IMR-90 (cell line): ENCODE measurements around the gene TASP1. TPM values are rescaled to one million over a fixed set of nuclear protein-coding genes. Genes with fewer than 3 reads are reported as not detected.
"Not testable (repeated sequence)": the region's sequence is repeated elsewhere in the genome, so short reads cannot be mapped to it uniquely, and the experiment has no call there.

Source experiments
- ATAC-seq: fragments of 200-7000 bp; cut with Tn5 transposase; 2 replicates; pipeline ENCODE4 v1.9.1; 2020; ENCODE audit warnings: low read depth, mild to moderate bottlenecking, moderate library complexity
- BruUV-seq: library from RNA; stranded (reverse); fragments of 400-500 nt; replicated peaks from 2 replicates; lab custom pipeline; 2021; lab: Mats Ljungman, UMichigan
- CTCF ChIA-PET: fragments of 300-600 bp; formaldehyde crosslinking; extraction: SDS; loops from one replicate; lab custom pipeline; 2021; ENCODE audit warnings: antibody characterized with exemption; lab: Yijun Ruan, JAX
- POLR2A ChIA-PET: fragments of 300-600 bp; sonication (Branson Sonifier 250); formaldehyde crosslinking; loops from one replicate; lab custom pipeline; 2022; ENCODE audit warnings: antibody characterized with exemption; ENCODE audit not compliant: unreplicated experiment; lab: Charles Lee
- DNase-seq: peaks from one replicate; pipeline ENCODE4 v3.0.0; 2013
- H2AFZ ChIP-seq: replicated peaks from 2 replicates; pipeline ENCODE3; 2013; ENCODE audit warnings: low read length, mild to moderate bottlenecking; ENCODE audit not compliant: poor library complexity
- H2AK5ac ChIP-seq: 2 replicates; pipeline ENCODE4 v1.6.1; 2013; ENCODE audit warnings: low read depth, low read length, inconsistent platforms
- H2AK9ac ChIP-seq: replicated peaks from 2 replicates; pipeline ENCODE3; 2013; ENCODE audit warnings: mild to moderate bottlenecking, low read depth, low read length, moderate library complexity; ENCODE audit not compliant: poor library complexity
- H2BK120ac ChIP-seq: 2 replicates; pipeline ENCODE4 v1.6.1; 2013; ENCODE audit warnings: low read depth, low read length, inconsistent platforms
- H2BK15ac ChIP-seq: 3 replicates; pipeline ENCODE4 v1.6.1; 2013; ENCODE audit warnings: low read depth, low read length, inconsistent platforms
- H2BK20ac ChIP-seq: 2 replicates; pipeline ENCODE4 v1.6.1; 2013; ENCODE audit warnings: low read depth, mild to moderate bottlenecking, inconsistent platforms, low read length, moderate library complexity
- H2BK5ac ChIP-seq: 2 replicates; pipeline ENCODE4 v1.6.1; 2013; ENCODE audit warnings: mild to moderate bottlenecking, low read depth, low read length, inconsistent platforms; ENCODE audit not compliant: poor library complexity, severe bottlenecking
- H3K14ac ChIP-seq: replicated peaks from 2 replicates; pipeline ENCODE4 v1.6.1; 2013; ENCODE audit warnings: low read depth, low read length, inconsistent platforms
- H3K18ac ChIP-seq: 2 replicates; pipeline ENCODE4 v1.6.1; 2013; ENCODE audit warnings: low read depth, low read length, control low read depth
- H3K23ac ChIP-seq: 2 replicates; pipeline ENCODE4 v1.6.1; 2013; ENCODE audit warnings: low read depth, low read length, inconsistent platforms
- H3K27ac ChIP-seq: 2 replicates; pipeline ENCODE4 v1.5.1; 2013; ENCODE audit warnings: mild to moderate bottlenecking, control low read depth, low read length; ENCODE audit not compliant: insufficient read depth
- H3K27me3 ChIP-seq: 2 replicates; pipeline ENCODE4 v1.6.1; 2013; ENCODE audit warnings: low read length; ENCODE audit not compliant: control insufficient read depth, insufficient read depth
- H3K36me3 ChIP-seq: 2 replicates; pipeline ENCODE4 v1.6.1; 2013; ENCODE audit warnings: low read length, mixed read lengths; ENCODE audit not compliant: control insufficient read depth, insufficient read depth
- H3K4ac ChIP-seq: 2 replicates; pipeline ENCODE4 v1.6.1; 2013; ENCODE audit warnings: low read depth, low read length, inconsistent platforms
- H3K4me1 ChIP-seq: 2 replicates; pipeline ENCODE4 v1.6.1; 2013; ENCODE audit warnings: low read length, mixed read lengths; ENCODE audit not compliant: control insufficient read depth, insufficient read depth
- H3K4me2 ChIP-seq: 2 replicates; pipeline ENCODE4 v1.6.1; 2013; ENCODE audit warnings: low read depth, mild to moderate bottlenecking, control low read depth, low read length, moderate library complexity
- H3K4me3 ChIP-seq: 2 replicates; pipeline ENCODE4 v1.5.1; 2013; ENCODE audit warnings: low read depth, mild to moderate bottlenecking, control low read depth, low read length, moderate library complexity; ENCODE audit not compliant: insufficient read depth
- H3K56ac ChIP-seq: 2 replicates; pipeline ENCODE4 v1.6.1; 2013; ENCODE audit warnings: low read length, inconsistent platforms; ENCODE audit not compliant: insufficient read depth; ENCODE audit errors: extremely low read depth
- H3K79me1 ChIP-seq, 2 experiments: 2 replicates each; pipeline ENCODE4 v1.6.1; 2013; ENCODE audit warnings: low read length in 2 of 2, inconsistent platforms in 1 of 2, low read depth in 1 of 2
- H3K9ac ChIP-seq: 2 replicates; pipeline ENCODE4 v1.6.1; 2013; ENCODE audit warnings: low read depth, low read length, control low read depth
- H3K9me1 ChIP-seq: 2 replicates; pipeline ENCODE4 v1.6.1; 2013; ENCODE audit warnings: low read length, inconsistent platforms; ENCODE audit not compliant: insufficient read depth
- H3K9me3 ChIP-seq: 2 replicates; pipeline ENCODE4 v1.6.1; 2013; ENCODE audit warnings: low read length; ENCODE audit not compliant: control insufficient read depth, insufficient read depth
- H4K20me1 ChIP-seq: 2 replicates; pipeline ENCODE4 v1.6.1; 2013; ENCODE audit warnings: low read length, inconsistent platforms; ENCODE audit not compliant: insufficient read depth
- H4K5ac ChIP-seq: 2 replicates; pipeline ENCODE4 v1.6.1; 2013; ENCODE audit warnings: mild to moderate bottlenecking, low read depth, low read length, control low read depth
- H4K8ac ChIP-seq, 2 experiments: 2 replicates each; pipeline ENCODE4 v1.6.1; 2013; ENCODE audit warnings: low read depth in 2 of 2, low read length in 2 of 2, control low read depth in 1 of 2, inconsistent platforms in 1 of 2
- H4K91ac ChIP-seq: 2 replicates; pipeline ENCODE4 v1.6.1; 2013; ENCODE audit warnings: low read depth, low read length, inconsistent platforms; ENCODE audit not compliant: insufficient read depth
- MAFK ChIP-seq: IDR thresholded peaks from 2 replicates; pipeline ENCODE4 v1.6.1; 2012; ENCODE audit warnings: low read depth, low read length, improper control_type of control experiment
- WGBS, 2 experiments: methylation state at CpG; one replicate each; pipeline versions ENCODE4 v1.1.5 to v1.1.7; 2013; ENCODE audit warnings: missing lambda C conversion rate in 2 of 2; ENCODE audit not compliant: insufficient read length in 1 of 2; ENCODE audit errors: extremely low coverage in 2 of 2; 5-methylcytosine and 5-hydroxymethylcytosine counted together
- dilution Hi-C: fragments of 300-500 bp; cut with HindIII; formaldehyde crosslinking; loops from one replicate; pipeline ENCODE4 v1.14.3; 2018; ENCODE audit warnings: low sequenced_read_pairs; ENCODE audit not compliant: unreplicated experiment
- in situ Hi-C: fragments of 300-500 bp; cut with MboI; formaldehyde crosslinking; loops from 3 replicates; pipeline ENCODE4 v1.14.3; 2019; ENCODE audit warnings: low sequenced_read_pairs, inconsistent platforms, mixed read lengths
- intact Hi-C: fragments of 100-400 bp; cut with micrococcal nuclease; formaldehyde crosslinking; loops from 2 replicates; pipeline ENCODE4 v1.10.0; 2022
- polyA plus RNA-seq, 3 experiments: library from polyadenylated mRNA; depleted of rRNA; stranded (reverse); fragments of >200 nt; gene quantifications; 2 replicates each; pipeline ENCODE4 v1.2.3, GENCODE V29; 2012; ENCODE audit warnings: low replicate concordance in 1 of 3
- total RNA-seq: library from RNA; depleted of rRNA; stranded (reverse); fragments of >200 nt; gene quantifications from 2 replicates; pipeline ENCODE4 v1.2.3, GENCODE V29; 2012

TASP1 gene
- total and polyA plus RNA-seq, 2 of the 4 experiments (the other 2 are of a cell fraction) = 3.9 to 7.9 TPM

- H3K23ac ChIP-seq, H3K4ac ChIP-seq, H2BK120ac ChIP-seq, H3K56ac ChIP-seq, POLR2A ChIA-PET, H3K9ac ChIP-seq, H4K8ac ChIP-seq, H3K9me3 ChIP-seq, H3K9me1 ChIP-seq, H3K36me3 ChIP-seq, H3K18ac ChIP-seq, BruUV-seq, H4K5ac ChIP-seq, in situ Hi-C loops, CTCF ChIA-PET, H3K79me1 ChIP-seq, H2BK5ac ChIP-seq, H4K20me1 ChIP-seq, H4K91ac ChIP-seq, H3K27ac ChIP-seq, H3K4me3 ChIP-seq, intact Hi-C loops, ATAC-seq, H3K27me3 ChIP-seq, H3K4me1 ChIP-seq, H2AK5ac ChIP-seq, DNase-seq, dilution Hi-C loops, H3K4me2 ChIP-seq, H2BK15ac ChIP-seq, H2AK9ac ChIP-seq, H3K14ac ChIP-seq, H2AFZ ChIP-seq, H2BK20ac ChIP-seq: not testable (repeated sequence)
- TF ChIP-seq MAFK = peak; percentile 70
- no CpG with 5 or more reads among the region's 1 CpG for WGBS, 2 experiments
Observed at GRCh38 chr20:13485019-13485418, 153.7 kb downstream of the TASP1 start.

- H3K27me3 ChIP-seq, H3K9ac ChIP-seq, in situ Hi-C loops, H4K8ac ChIP-seq, H3K36me3 ChIP-seq, H3K79me1 ChIP-seq, H3K4me1 ChIP-seq, H3K23ac ChIP-seq, POLR2A ChIA-PET, intact Hi-C loops, H4K5ac ChIP-seq, dilution Hi-C loops, H3K9me1 ChIP-seq, H2AK9ac ChIP-seq, H3K18ac ChIP-seq, H2BK15ac ChIP-seq, H2AFZ ChIP-seq, H3K27ac ChIP-seq, H3K56ac ChIP-seq, DNase-seq, H3K4ac ChIP-seq, H4K91ac ChIP-seq, CTCF ChIA-PET, H3K4me3 ChIP-seq, BruUV-seq, H2BK20ac ChIP-seq, ATAC-seq, H3K9me3 ChIP-seq, H3K4me2 ChIP-seq, H2BK5ac ChIP-seq, H4K20me1 ChIP-seq, H3K14ac ChIP-seq, H2AK5ac ChIP-seq, H2BK120ac ChIP-seq: not testable (repeated sequence)
- no CpG with 5 or more reads among the region's 1 CpG for WGBS, 2 experiments
Observed at GRCh38 chr20:13483472-13483871, 155.3 kb downstream of the TASP1 start.
